GM18502 (cell line): ENCODE data around the gene WDR37.
A peak's percentile ranks its signal among the peaks of the same experiment; 100 is the strongest.
"Not testable (repeated sequence)": the region's sequence is repeated elsewhere in the genome, so short reads cannot be mapped to it uniquely, and the experiment has no call there.

Source experiments
- ATAC-seq: cut with Tn5 transposase; IDR thresholded peaks from one replicate; pipeline ENCODE4 v1.9.1; 2021; ENCODE audit warnings: mild to moderate bottlenecking; ENCODE audit not compliant: unreplicated experiment, poor library complexity

The WDR37 gene

GRCh38 chr10:1038769-1039168, 17.4 kb upstream of the WDR37 start:
- ATAC-seq: not testable (repeated sequence)

- no peak for ATAC-seq
Measured at GRCh38 chr10:1040133-1040532, 16.1 kb upstream of the WDR37 start.

DNA sequence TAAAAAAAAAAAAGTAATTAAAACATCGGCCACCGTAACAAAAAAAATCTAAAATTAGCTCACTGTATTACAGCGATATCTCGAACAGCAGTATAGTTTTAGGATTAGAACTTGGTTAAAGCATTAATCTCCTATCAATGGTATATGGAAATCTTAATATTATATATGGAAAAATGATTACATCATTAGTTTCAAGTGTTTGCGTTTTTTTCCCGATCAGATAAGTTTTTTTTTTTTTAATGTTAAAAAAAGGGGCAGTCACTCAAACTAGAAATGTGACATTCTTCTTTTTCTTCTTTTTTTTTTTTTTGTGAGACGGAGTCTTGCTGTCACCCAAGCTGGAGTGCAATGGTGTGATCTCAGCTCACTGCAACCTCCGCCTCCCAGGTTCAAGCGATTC, 14.7 kb upstream of the WDR37 start:
- ATAC-seq: no peak

GRCh38 chr10:1043532-1043995, 12.6 kb upstream of the WDR37 start:
- ATAC-seq: peak; percentile 58

DNA sequence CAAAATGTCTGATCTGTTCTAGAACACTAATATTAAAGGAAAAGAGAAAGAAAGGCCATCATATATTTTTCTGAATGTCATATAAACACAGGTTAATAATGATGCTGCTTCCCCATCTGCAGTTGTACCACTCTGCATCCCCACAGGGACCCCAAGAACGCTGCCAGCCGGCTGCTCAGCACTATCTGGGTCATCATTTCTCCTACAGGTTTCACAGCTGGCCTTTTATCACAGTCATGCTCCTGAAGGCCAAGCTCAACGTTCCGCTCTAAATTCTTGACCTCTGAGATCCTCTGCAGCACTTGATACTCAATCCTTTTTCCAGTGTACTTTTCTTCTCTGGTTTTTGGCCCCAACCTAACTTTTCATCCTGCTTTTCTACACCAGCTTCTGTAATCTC, 12.0 kb upstream of the WDR37 start:
- no peak for ATAC-seq

- no peak for ATAC-seq
Measured at GRCh38 chr10:1044964-1045363, 11.2 kb upstream of the WDR37 start.

- no peak for ATAC-seq
Measured at GRCh38 chr10:1045415-1045814, 10.8 kb upstream of the WDR37 start.

DNA sequence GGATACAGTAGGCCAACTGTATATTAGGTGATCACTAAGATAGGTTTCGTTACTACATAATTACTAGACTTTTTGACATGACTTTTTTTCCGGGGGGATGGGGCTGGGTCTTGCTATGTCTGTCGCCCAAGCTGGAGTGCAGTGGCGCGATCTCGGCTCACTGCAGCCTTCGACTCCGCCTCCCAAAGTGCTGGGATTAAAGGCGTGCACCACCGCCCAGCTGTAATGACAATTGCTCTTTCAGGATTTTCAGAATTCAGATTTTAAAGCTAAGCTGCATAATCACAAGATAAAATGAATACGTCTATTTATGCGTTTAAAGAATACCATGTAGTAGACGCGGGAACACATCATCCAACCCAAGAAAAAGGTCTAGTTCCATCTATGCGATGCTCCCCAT, 8.2 kb upstream of the WDR37 start:
- ATAC-seq: no peak

DNA sequence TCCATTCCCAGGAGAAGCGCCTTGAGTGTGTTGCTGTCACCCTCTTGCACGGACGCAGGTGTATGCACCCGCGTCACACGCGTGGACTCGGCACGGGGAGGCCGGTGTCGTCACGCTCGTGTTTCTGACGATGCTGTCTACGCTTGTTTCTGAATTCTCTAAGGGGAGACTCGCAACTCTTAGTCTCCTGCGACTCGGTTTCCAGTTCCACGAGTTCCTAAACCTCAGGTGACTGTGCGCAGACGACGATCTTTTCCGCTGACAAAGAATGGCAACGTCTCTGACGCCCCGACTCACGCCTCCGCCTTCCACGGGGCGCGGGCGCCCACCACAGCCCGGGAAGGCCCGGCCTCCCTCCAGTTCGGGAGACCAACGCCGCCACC, 7.8 kb upstream of the WDR37 start:
- ATAC-seq: no peak

DNA sequence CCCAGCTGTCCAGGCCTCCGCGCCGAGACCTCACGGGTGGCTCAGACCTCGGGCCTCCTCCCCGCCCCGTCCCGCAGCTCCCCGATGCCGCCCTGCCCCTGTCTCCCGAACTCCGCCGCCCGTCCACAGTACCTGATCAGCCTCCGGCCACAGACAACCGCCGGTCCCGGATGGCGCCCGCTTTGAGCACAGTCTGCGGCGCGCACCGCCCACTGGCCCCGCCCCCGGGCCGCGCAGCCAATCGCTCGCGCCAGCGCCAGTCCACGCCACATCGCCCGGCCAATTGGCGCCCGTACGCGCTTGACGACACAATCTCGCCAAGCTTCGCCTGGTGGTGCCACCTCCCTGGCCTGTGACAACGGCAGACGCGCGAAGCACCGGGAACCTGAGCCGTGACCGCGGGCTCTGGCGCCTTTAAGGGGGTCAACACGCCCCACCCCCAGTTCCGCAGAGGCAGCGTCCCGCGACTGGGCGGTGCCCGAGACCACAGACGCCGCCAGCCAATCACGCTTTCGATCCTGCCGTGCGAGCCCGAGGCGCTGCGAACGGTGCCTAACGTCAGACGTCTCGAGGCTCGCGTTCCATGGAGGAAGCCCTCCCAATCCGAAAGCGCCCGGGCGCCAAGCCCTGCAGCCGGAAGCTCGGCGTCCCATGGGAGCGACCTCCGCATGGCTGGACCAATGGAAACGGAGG, 7.3 kb upstream of the WDR37 start, which contains the start of gene IDI1:
Gene IDI1 (minus strand): TSS at position 388 of the 693 bp plus-strand sequence. CDS start 116 bp downstream, at position 272.
- peak; percentile 82 for ATAC-seq

- no peak for ATAC-seq
Measured at GRCh38 chr10:1049425-1049958, 6.7 kb upstream of the WDR37 start.

GRCh38 chr10:1050145-1050544, 6.0 kb upstream of the WDR37 start:
- ATAC-seq: no peak

GRCh38 chr10:1050554-1050953, 5.6 kb upstream of the WDR37 start:
- ATAC-seq: no peak

GRCh38 chr10:1054684-1055083, 1.5 kb upstream of the WDR37 start:
- ATAC-seq: no peak

GRCh38 chr10:1057106-1057657, 997 bp downstream of the WDR37 start:
- peak; percentile 27 for ATAC-seq

- no peak for ATAC-seq
Measured at GRCh38 chr10:1058017-1058416, 1.8 kb downstream of the WDR37 start.

DNA sequence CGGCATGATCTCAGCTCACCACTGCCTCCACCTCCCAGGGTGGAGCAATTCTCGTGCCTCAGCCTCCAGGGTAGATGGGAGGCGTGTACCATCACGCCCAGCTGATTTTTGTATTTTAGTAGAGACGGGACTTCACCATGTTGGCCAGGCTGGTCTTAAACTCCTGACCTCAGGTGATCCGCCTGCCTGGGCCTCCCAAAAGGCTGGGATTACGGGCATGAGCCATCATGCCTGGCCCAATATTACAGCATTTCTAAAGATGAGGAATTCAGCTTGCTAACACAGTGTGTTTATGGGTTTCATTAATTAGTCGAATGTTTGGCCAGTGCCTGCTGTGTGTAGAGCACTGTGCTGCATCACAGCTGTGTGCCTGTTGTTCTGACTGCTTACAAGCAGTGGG, 3.7 kb downstream of the WDR37 start:
- ATAC-seq: no peak

DNA sequence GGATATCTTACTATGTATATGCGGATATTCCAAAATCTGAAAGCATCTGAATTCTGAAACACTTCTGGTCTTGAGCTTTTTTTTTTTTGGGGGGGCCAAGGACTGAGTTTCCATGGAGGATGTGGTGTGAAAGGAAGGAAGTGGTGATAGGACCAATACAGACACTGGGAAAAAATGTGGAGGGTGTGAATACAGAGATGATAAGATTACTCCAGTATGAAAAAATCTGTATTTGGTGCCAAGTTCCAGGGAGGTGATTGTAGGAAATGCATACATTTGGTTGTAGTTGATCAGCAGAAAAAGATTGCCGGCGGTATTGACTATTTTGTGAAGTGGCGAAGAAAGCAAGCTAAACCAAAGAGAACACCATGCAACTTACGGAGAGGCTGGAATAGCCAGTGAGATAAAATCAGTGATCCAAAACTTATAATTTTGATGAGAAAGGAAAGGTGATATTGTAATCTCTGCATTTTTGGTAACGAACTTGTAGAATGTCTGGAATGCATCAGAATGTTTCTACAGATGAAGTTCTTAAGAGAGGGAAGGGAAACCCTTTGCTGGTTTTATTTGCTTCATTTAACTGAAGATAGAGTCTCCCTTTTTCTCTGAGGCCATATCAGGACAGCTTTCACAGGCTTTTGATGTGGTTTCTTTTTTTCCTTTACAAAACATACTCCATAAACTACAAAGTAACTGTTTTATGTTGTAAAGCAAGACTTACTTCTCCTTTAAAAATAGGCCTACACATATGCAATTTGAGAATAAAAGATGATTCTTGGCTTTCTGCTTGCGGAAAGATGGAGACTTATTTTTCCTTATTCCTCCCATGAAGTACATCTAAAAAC, 6.0 kb downstream of the WDR37 start:
- no peak for ATAC-seq

GRCh38 chr10:1063232-1063865, 7.2 kb downstream of the WDR37 start:
- ATAC-seq: no peak

GRCh38 chr10:1064964-1065247, 8.7 kb downstream of the WDR37 start:
- ATAC-seq: no peak

DNA sequence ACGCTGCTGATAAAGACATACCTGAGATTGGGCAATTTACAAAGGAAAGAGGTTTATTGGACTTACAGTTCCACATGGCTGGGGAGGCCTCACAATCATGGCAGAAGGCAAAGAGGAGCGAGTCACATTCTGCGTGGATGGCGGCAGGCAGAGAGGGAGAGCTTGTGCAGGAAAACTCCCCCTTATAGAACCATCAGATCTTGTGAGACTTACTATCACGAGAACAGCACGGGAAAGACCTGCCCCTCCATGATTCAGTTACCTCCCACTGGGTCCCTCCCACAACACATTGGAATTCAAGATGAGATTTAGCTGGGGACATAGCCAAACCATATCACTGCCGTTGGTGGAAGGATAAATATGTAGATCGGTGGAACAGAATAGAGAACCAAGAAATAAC, 10.5 kb downstream of the WDR37 start:
- ATAC-seq: not testable (repeated sequence)
